Dendritic cell treated with granulocyte-macrophage colony-stimulating factor and Interleukin-4, amounts not matched to agents 40 ng/mL and 50 ng/mL, for 4 days (primary cell): ENCODE data around the gene EPB41L1.

Experiments
- H3K27ac Mint-ChIP-seq: one replicate; pipeline ENCODE4 v1.8.0; 2022; ENCODE audit warnings: mild to moderate bottlenecking, mixed read lengths
- H3K27me3 Mint-ChIP-seq: one replicate; pipeline ENCODE4 v1.8.0; 2022; ENCODE audit warnings: mild to moderate bottlenecking, mixed read lengths
- H3K36me3 Mint-ChIP-seq: one replicate; pipeline ENCODE4 v1.8.0; 2022; ENCODE audit warnings: low read depth, mixed read lengths
- H3K4me1 Mint-ChIP-seq: one replicate; pipeline ENCODE4 v1.8.0; 2022; ENCODE audit warnings: low read depth, mixed read lengths
- H3K4me3 Mint-ChIP-seq: one replicate; pipeline ENCODE4 v1.8.0; 2022; ENCODE audit warnings: mild to moderate bottlenecking, moderate library complexity, mixed read lengths
- H3K9me3 Mint-ChIP-seq: one replicate; pipeline ENCODE4 v1.8.0; 2022; ENCODE audit warnings: mixed read lengths
- intact Hi-C: fragments of 100-400 bp; cut with micrococcal nuclease; formaldehyde crosslinking; loops from one replicate; pipeline ENCODE4 v1.15.0; 2022

The EPB41L1 gene

GRCh38 chr20:36267605-36268381 lies 113.3 kb downstream of the EPB41L1 start:
- Mint-ChIP-seq H3K4me1 (no peaks in the 10 kb centered on the region), H3K4me3 (no peak overlapping the region), H3K27me3 (no peaks in the 10 kb centered on the region), H3K36me3 (no peaks in the 10 kb centered on the region), H3K27ac (no peak overlapping the region), H3K9me3 (no peaks in the 10 kb centered on the region)
- intact Hi-C loops = no loop called here

DNA sequence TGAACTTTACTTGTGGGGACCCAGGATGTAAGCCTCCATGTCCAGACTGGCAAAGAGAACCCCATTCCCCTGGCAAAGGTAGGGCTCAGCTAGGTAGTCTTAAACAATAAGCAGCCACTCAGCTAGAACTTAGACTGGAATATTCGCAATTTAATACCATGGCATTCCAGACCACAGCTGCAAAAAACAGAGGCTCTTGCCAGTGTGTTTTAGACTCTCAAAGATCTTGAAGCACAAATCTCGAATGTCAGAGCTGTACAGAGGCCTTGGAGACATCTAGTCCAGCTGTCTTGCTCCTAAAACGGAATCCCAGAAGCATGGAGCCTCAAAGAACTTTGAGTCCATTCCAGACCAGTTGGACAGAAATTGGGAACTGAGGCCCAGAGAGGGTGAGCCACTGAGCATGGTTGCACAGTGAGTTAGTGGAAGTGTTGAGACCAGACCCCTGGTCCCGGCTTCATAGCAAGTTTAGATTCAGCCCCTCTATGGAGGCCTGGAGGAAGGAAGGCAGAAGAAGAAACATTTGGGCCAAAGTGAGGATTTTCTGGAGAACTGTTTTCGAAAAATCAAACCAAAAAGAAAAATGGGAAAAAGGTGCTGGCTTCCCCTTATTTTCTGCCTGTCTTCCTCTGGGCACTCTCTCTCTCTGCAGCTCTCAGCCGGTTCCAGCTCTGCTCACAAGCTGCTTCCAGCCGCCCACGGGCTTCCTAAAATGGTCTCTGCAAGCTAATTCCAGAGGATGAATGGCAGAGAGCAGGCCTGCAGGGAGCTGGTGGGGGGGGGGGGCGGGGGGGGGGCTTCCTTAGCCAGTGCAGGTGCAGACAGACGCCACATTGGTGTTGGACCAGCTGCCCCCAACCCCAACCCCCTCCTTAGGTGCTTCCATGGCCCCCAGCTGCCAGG lies 114.2 kb downstream of the EPB41L1 start:
- no peak overlapping the region for H3K27ac Mint-ChIP-seq
- intact Hi-C loops = no loop called here
- no peaks in the 10 kb centered on the region for H3K4me1 Mint-ChIP-seq
- H3K9me3 Mint-ChIP-seq = no peaks in the 10 kb centered on the region
- H3K27me3 Mint-ChIP-seq = no peaks in the 10 kb centered on the region
- no peaks in the 10 kb centered on the region for H3K36me3 Mint-ChIP-seq
- H3K4me3 Mint-ChIP-seq = no peak overlapping the region

DNA sequence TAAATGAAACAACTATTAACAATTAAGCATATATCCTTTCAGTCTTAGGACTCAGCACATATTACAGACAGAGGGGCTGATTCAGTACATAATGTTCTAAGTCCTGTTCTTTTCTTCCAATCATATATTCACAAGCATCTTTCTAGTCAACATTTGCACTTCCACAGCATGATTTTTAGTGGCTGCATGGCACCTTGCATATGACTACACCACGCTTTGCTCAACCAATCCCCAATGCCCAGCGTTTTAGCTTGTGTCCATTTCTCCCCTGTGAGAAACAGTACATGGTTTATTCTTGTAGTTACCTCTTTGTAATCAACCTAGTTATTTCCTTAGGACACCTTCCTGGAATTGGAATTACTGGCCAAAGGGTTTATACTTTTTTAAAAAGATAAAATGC lies 115.0 kb downstream of the EPB41L1 start:
- intact Hi-C loops = no loop called here
- H3K36me3 Mint-ChIP-seq = no peaks in the 10 kb centered on the region
- H3K9me3 Mint-ChIP-seq = no peaks in the 10 kb centered on the region
- H3K4me1 Mint-ChIP-seq = no peaks in the 10 kb centered on the region
- H3K27me3 Mint-ChIP-seq = peaks cover 5% of the 10 kb centered on the region
- H3K27ac Mint-ChIP-seq = no peak overlapping the region
- H3K4me3 Mint-ChIP-seq = no peak overlapping the region

DNA sequence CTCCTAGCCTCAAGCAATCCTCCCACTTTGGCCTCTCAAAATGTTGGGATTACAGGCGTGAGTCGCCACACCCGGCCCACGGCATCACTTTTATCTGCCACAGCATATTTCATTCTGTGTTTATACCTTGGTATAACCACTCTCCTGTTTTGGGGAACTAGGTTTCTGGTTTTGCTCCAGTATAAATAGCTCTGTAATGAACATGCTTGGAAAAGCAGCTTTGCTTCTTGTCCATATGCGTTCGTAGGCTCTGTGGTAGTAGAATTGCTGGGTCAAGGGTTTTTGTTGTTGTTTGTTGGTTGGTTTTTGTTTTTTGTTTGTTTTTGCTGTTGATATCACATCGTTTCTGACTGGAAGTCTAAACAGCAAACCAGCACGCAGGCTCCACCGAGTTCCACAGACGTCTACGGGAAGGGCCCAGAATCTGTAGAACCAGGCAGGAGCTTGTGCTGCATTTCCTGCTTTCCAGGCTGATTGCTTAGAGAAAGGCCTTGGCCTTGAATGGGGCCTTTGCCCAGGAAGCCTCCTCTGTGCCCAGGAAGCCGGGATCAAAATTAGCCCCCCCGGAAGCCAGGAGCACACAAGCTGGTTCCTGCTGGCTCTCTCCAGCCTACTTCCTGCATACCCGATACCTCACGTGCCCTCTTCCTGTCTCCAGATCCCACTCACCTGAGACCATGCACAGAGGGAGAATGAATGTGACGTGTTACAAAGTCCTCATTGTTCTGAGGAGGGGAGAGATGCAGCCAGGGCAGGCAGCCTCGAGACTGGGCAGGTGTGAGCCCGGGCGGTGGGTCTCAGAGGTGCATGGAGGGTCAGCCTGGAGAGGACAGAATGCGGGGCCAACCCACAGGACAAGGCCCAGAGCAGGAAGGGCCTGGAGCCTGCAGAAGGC lies 116.5 kb downstream of the EPB41L1 start:
- Mint-ChIP-seq H3K36me3 (no peaks in the 10 kb centered on the region), H3K4me1 (no peaks in the 10 kb centered on the region), H3K27ac (no peak overlapping the region), H3K9me3 (no peaks in the 10 kb centered on the region), H3K27me3 (peaks cover 6% of the 10 kb centered on the region), H3K4me3 (no peak overlapping the region)
- intact Hi-C loops = no loop called here

- H3K4me1 Mint-ChIP-seq = no peaks in the 10 kb centered on the region
- intact Hi-C loops = no loop called here
- H3K9me3 Mint-ChIP-seq = no peaks in the 10 kb centered on the region
- H3K27ac Mint-ChIP-seq = no peak overlapping the region
- H3K4me3 Mint-ChIP-seq = no peak overlapping the region
- H3K36me3 Mint-ChIP-seq = no peaks in the 10 kb centered on the region
- peaks cover 6% of the 10 kb centered on the region for H3K27me3 Mint-ChIP-seq
These were observed 117.4 kb downstream of the EPB41L1 start for GRCh38 chr20:36271639-36272546.

- no peaks in the 10 kb centered on the region for H3K36me3 Mint-ChIP-seq
These were observed 118.1 kb downstream of the EPB41L1 start for GRCh38 chr20:36272547-36273220.

DNA sequence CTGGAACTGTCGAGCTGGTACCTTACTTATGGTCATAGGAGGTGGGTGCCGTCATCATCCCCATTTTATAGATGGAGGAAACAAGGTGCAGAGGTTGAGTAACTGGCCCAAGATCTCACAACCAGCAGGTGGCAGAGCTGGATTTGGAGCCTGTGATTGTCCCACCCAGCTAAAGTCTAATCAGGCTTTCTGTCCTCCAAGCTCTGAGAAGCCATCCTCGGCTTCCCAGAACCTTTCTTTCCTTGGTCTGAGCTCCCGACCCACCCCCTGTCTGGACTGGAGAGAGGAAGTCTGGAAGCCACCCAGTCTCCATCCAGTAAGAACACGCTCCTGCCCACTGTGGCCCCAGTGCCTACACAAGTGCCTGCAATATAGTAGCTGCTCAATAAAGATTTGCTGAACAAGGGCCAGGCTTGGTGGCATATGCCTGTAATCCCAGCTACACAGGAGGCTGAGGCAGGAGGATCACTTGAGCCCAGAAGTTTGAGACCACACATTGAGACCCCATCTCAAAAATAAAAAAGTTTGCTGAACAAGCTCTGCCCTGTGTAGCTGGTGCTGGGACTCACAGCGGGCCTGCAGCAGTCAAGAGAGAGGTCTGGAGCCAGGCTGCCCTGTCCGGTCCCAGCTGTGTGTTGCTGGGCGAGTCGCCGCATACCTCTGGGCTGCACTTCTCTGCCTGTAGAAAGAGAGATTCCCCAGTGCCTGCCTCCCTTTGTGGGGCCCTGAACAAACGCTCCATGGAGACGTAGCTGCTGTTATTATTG lies 119.1 kb downstream of the EPB41L1 start:
- H3K9me3 Mint-ChIP-seq = no peaks in the 10 kb centered on the region
- H3K4me3 Mint-ChIP-seq = no peak overlapping the region
- H3K36me3 Mint-ChIP-seq = no peaks in the 10 kb centered on the region
- intact Hi-C loops = no loop called here
- no peak overlapping the region for H3K27ac Mint-ChIP-seq
- no peaks in the 10 kb centered on the region for H3K4me1 Mint-ChIP-seq
- peaks cover 9% of the 10 kb centered on the region for H3K27me3 Mint-ChIP-seq

More at GRCh38 chr20:36272547-36273220, 118.1 kb downstream of the EPB41L1 start:
- no peaks in the 10 kb centered on the region for H3K9me3 Mint-ChIP-seq
- no peak overlapping the region for H3K27ac Mint-ChIP-seq
- H3K4me1 Mint-ChIP-seq = no peaks in the 10 kb centered on the region
- intact Hi-C loops = no loop called here
- no peak overlapping the region for H3K4me3 Mint-ChIP-seq
- peaks cover 7% of the 10 kb centered on the region for H3K27me3 Mint-ChIP-seq

- H3K27ac Mint-ChIP-seq = no peak overlapping the region
- no peaks in the 10 kb centered on the region for H3K9me3 Mint-ChIP-seq
- no peaks in the 10 kb centered on the region for H3K36me3 Mint-ChIP-seq
- no peak overlapping the region for H3K4me3 Mint-ChIP-seq
- H3K27me3 Mint-ChIP-seq = peaks cover 9% of the 10 kb centered on the region
- H3K4me1 Mint-ChIP-seq = no peaks in the 10 kb centered on the region
- intact Hi-C loops = no loop called here
These were observed 119.8 kb downstream of the EPB41L1 start for GRCh38 chr20:36274181-36274841.

- Mint-ChIP-seq H3K36me3 (no peaks in the 10 kb centered on the region), H3K4me3 (no peak overlapping the region), H3K27me3 (peaks cover 9% of the 10 kb centered on the region), H3K9me3 (no peaks in the 10 kb centered on the region), H3K27ac (no peak overlapping the region), H3K4me1 (no peaks in the 10 kb centered on the region)
- intact Hi-C loops = no loop called here
These were observed 120.5 kb downstream of the EPB41L1 start for GRCh38 chr20:36275011-36275410.

DNA sequence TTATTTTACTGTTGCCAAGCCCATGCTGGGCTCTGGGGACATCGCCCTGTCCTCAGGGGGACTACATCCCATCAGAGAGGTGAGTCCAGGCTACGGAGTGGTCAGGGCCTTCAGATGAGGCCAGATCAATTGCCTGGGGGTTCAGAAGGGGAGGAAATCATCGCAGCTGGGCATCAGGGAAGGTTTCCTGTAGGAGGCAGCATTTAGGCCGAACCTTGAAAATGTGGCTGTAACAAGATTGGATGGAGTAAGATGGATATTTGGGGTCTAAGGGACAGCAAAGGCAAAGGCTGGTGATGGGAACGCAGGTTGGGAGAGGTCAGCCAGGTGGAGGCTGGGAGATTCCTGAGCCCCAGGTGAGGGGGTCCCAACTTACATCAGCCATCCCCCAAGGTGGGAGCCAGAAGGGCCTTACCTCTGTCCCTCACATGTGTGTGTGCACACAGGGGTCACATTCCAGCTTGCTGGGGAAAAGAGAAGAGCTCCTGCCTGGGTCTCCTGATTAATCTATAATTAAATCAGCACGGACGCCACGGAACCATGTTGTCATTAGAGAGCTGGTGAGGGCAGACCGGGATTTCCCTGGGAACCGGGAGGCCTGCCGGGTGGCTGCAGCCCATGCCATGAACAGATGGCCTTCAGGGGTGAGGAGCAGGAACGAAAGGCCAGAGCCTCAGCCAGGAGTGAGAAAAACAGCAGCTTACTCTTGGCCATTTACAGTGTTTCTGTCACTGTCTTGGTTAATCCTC lies 121.1 kb downstream of the EPB41L1 start:
- intact Hi-C loops = no loop called here
- Mint-ChIP-seq H3K27me3 (peaks cover 9% of the 10 kb centered on the region), H3K36me3 (no peaks in the 10 kb centered on the region), H3K9me3 (no peaks in the 10 kb centered on the region), H3K27ac (no peak overlapping the region), H3K4me3 (no peak overlapping the region), H3K4me1 (no peaks in the 10 kb centered on the region)

- no peak overlapping the region for H3K4me3 Mint-ChIP-seq
- no peak overlapping the region for H3K27ac Mint-ChIP-seq
- H3K9me3 Mint-ChIP-seq = no peaks in the 10 kb centered on the region
- intact Hi-C loops = no loop called here
- H3K27me3 Mint-ChIP-seq = peaks cover 18% of the 10 kb centered on the region
- H3K36me3 Mint-ChIP-seq = no peaks in the 10 kb centered on the region
- no peaks in the 10 kb centered on the region for H3K4me1 Mint-ChIP-seq
These were observed 123.0 kb downstream of the EPB41L1 start for GRCh38 chr20:36277546-36277945.
